Measurements from ENCODE around the gene ATG7. TPM values are rescaled to one million over a fixed set of nuclear protein-coding genes. Genes with fewer than 3 reads are reported as not detected.

ATG7 gene, protein sequence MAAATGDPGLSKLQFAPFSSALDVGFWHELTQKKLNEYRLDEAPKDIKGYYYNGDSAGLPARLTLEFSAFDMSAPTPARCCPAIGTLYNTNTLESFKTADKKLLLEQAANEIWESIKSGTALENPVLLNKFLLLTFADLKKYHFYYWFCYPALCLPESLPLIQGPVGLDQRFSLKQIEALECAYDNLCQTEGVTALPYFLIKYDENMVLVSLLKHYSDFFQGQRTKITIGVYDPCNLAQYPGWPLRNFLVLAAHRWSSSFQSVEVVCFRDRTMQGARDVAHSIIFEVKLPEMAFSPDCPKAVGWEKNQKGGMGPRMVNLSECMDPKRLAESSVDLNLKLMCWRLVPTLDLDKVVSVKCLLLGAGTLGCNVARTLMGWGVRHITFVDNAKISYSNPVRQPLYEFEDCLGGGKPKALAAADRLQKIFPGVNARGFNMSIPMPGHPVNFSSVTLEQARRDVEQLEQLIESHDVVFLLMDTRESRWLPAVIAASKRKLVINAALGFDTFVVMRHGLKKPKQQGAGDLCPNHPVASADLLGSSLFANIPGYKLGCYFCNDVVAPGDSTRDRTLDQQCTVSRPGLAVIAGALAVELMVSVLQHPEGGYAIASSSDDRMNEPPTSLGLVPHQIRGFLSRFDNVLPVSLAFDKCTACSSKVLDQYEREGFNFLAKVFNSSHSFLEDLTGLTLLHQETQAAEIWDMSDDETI
- 10 to 100 TPM; 31.3 to 67.7 (median 51.3) TPM for total RNA-seq

DNA sequence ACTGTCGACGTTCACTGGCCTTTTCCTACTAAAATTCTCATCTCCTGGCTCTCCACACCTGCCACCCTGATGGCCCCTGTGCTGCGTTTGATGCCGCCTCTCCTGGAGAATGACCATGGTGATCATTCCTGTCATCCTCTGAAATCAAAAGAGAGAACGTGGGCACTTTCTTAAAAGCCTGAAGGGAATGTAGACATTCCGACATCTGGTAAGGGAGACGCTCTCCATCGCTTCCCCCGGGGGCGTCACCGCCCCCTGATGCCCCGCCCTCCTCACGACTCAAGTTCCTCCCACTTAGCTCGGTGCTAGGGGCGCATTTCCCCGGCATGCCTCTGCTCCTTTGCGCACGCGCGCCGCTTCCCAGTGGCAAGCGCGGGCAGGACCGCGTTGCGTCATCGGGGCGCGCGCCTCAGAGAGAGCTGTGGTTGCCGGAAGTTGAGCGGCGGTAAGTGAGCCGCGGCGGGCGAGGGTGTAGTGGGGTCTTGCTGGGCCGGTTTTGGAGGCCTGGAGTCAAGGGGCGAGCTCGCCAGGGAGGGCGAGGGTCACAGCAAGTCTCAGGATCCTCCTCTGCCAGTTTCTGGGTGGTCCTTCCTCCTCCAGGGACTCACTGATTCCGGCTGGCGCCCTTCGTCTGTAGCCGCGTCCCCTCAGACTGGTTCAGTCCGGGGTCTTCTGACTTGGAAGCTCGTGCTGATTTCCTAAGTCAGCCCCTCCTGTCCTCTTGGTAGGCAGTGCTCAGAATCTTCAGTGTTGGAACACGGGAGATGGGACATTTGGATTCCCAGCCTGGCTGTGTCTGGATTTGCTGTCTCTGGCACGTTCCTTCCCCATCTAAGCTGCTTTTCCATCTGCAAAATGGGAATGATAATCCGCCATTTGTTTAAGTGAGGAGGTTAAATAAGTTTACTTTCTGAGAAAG lies at the start of gene ATG7:
Gene ATG7 (plus strand): TSS at position 412 of the 919 bp plus-strand sequence. CDS start 26,299 bp downstream, outside the sequence.
- H3K36me3 ChIP-seq = peaks cover 0 to 10% (median 0%) of the 10 kb centered on the region in 3 donors
- no peaks in the 10 kb centered on the region for H3K27me3 ChIP-seq
- peak within 1 kb of the TSS; percentile 86 to 93 (median 90) for H3K27ac ChIP-seq
- intact Hi-C loops (cut with DNase I) = no loop called here
- TF ChIP-seq, protein P1, sequence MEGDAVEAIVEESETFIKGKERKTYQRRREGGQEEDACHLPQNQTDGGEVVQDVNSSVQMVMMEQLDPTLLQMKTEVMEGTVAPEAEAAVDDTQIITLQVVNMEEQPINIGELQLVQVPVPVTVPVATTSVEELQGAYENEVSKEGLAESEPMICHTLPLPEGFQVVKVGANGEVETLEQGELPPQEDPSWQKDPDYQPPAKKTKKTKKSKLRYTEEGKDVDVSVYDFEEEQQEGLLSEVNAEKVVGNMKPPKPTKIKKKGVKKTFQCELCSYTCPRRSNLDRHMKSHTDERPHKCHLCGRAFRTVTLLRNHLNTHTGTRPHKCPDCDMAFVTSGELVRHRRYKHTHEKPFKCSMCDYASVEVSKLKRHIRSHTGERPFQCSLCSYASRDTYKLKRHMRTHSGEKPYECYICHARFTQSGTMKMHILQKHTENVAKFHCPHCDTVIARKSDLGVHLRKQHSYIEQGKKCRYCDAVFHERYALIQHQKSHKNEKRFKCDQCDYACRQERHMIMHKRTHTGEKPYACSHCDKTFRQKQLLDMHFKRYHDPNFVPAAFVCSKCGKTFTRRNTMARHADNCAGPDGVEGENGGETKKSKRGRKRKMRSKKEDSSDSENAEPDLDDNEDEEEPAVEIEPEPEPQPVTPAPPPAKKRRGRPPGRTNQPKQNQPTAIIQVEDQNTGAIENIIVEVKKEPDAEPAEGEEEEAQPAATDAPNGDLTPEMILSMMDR (IDR thresholded peaks at IDR 0.05) = peak in 4 of 6 experiments; percentile 15 to 53 (median 22)
- peak in 3 of 4 donors; percentile 91 to 92 (median 91) for TF ChIP-seq POLR2A (IDR thresholded peaks at IDR 0.05)
- DNase-seq = peak; percentile 87
- H3K9me3 ChIP-seq = no peaks in the 10 kb centered on the region
- H3K4me3 ChIP-seq = peak within 1 kb of the TSS; percentile 67 to 93 (median 88)
- peaks cover 14 to 25% (median 15%) of the 10 kb centered on the region in 3 donors for H3K4me1 ChIP-seq
- WGBS, 2 donors = 2 to 6% methylated on average over 10 to 43 of the region's 51 CpGs

- intact Hi-C loops (cut with DNase I) = no loop called here
- Histone ChIP-seq H3K36me3 (no peaks in the 10 kb centered on the region), H3K4me3 (no peak overlapping the region), H3K9me3 (no peaks in the 10 kb centered on the region), H3K4me1 (peaks cover 0 to 38% (median 21%) of the 10 kb centered on the region in 3 donors), H3K27ac (no peak overlapping the region), H3K27me3 (no peaks in the 10 kb centered on the region)
- WGBS, 2 donors = 90 to 93% methylated on average over 3 of the region's 3 CpGs
- no peak for DNase-seq
- TF ChIP-seq POLR2A (IDR thresholded peaks at IDR 0.05) = no peak
- TF ChIP-seq, protein P1 (IDR thresholded peaks at IDR 0.05) = no peak
Measured at GRCh38 chr3:11224010-11224409, 48.2 kb upstream of the ATG7 start.

DNA sequence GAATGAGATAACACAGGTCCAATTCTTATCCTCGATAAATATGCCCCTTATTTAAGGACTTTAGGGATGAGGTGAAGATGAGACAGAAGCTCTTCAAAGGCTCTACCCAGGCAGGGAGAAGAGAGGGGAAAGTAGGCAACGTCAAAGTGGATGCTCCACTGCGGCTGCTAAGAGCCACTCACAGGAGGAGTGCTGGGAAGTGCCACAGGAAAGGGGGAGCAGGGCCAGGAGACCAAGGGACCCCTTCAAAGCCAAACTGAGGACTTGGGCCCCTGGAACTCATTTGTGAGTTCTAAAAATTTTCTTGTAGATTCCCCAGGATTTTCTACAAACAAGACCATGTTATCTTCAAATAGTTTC lies 47.3 kb upstream of the ATG7 start:
- Histone ChIP-seq H3K9me3 (no peaks in the 10 kb centered on the region), H3K4me1 (peaks cover 0 to 36% (median 21%) of the 10 kb centered on the region in 3 donors), H3K36me3 (no peaks in the 10 kb centered on the region), H3K27ac (peak overlapping the region; percentile 85 to 92 (median 90)), H3K4me3 (peak overlapping the region in 3 of 4 donors; percentile 19 to 54 (median 45)), H3K27me3 (no peaks in the 10 kb centered on the region)
- DNase-seq = no peak
- 79 to 90% methylated on average over 3 of the region's 3 CpGs for WGBS, 2 donors
- intact Hi-C loops (cut with DNase I) = no loop called here
- TF ChIP-seq POLR2A (IDR thresholded peaks at IDR 0.05) = no peak
- TF ChIP-seq, protein P1 (IDR thresholded peaks at IDR 0.05) = no peak

- H3K36me3 ChIP-seq = no peaks in the 10 kb centered on the region
- H3K4me1 ChIP-seq = peaks cover 0 to 43% (median 21%) of the 10 kb centered on the region in 3 donors
- H3K4me3 ChIP-seq = peak overlapping the region; percentile 19 to 54 (median 43)
- H3K9me3 ChIP-seq = no peaks in the 10 kb centered on the region
- TF ChIP-seq, protein P1 (IDR thresholded peaks at IDR 0.05) = no peak
- TF ChIP-seq POLR2A (IDR thresholded peaks at IDR 0.05) = no peak
- DNase-seq = no peak
- intact Hi-C loops (cut with DNase I) = no loop called here
- peak overlapping the region; percentile 85 to 92 (median 90) for H3K27ac ChIP-seq
- H3K27me3 ChIP-seq = no peaks in the 10 kb centered on the region
- 43 to 48% methylated on average over 6 of the region's 6 CpGs for WGBS, 2 donors
Measured at GRCh38 chr3:11226042-11226370, 46.2 kb upstream of the ATG7 start.
